Endothelial cell of umbilical vein (primary cell): ENCODE measurements around the gene TNFSF13. TPM values are rescaled to one million over a fixed set of nuclear protein-coding genes. Genes with fewer than 3 reads are reported as not detected.

ENCODE experiments used
- BruUV-seq: library from RNA; stranded (reverse); fragments of 400-500 nt; replicated peaks from 2 replicates; lab custom pipeline; 2021; lab: Mats Ljungman, UMichigan
- CTCF ChIA-PET: fragments of 300-600, 350-600 bp; sonication (Branson Sonifier 250); formaldehyde crosslinking; loops from one replicate; lab custom pipeline; 2021; ENCODE audit warnings: antibody characterized with exemption, inconsistent platforms; lab: Charles Lee
- POLR2A ChIA-PET: fragments of 300-600, 350-600 bp; sonication (Branson Sonifier 250); formaldehyde crosslinking; loops from one replicate; lab custom pipeline; 2021; ENCODE audit warnings: antibody characterized with exemption, inconsistent platforms; lab: Charles Lee
- DNase-seq: peaks from one replicate; pipeline ENCODE4 v3.0.0-alpha.2; 2011; ENCODE audit warnings: low read depth, low spot score
- FAIRE-seq: peaks from 2 replicates; lab custom pipeline; 2011; peaks lifted over from hg19 to GRCh38; lab: Jason Lieb, UNC
- H2AFZ ChIP-seq: 2 replicates; pipeline ENCODE4 v1.6.0; 2012; ENCODE audit warnings: low read depth, low read length, control low read depth, inconsistent platforms
- H3K27ac ChIP-seq: 2 replicates; pipeline ENCODE4 v1.5.1; 2011; ENCODE audit warnings: low read depth, mild to moderate bottlenecking, control low read depth, low read length, moderate library complexity; ENCODE audit not compliant: insufficient read depth
- H3K27me3 ChIP-seq, 2 experiments: 2 replicates each; pipeline versions ENCODE4 v1.6.0 to v1.6.1; 2011; ENCODE audit warnings: low read length in 2 of 2, mixed read lengths in 1 of 2; ENCODE audit not compliant: control insufficient read depth in 2 of 2, insufficient read depth in 2 of 2
- H3K36me3 ChIP-seq, 2 experiments: 2 replicates in 1 of 2; 3 replicates in 1 of 2; pipeline ENCODE4 v1.5.1; 2011; ENCODE audit warnings: low read length in 2 of 2, mild to moderate bottlenecking in 1 of 2, moderate library complexity in 1 of 2; ENCODE audit not compliant: control insufficient read depth in 2 of 2, insufficient read depth in 2 of 2; ENCODE audit errors: extremely low read depth in 1 of 2
- H3K4me1 ChIP-seq: 3 replicates; pipeline ENCODE4 v1.5.1; 2011; ENCODE audit warnings: mild to moderate bottlenecking, low read length; ENCODE audit not compliant: control insufficient read depth, insufficient read depth; ENCODE audit errors: extremely low read depth
- H3K4me2 ChIP-seq: 2 replicates; pipeline ENCODE4 v1.6.1; 2011; ENCODE audit warnings: low read length, control low read depth, mixed read lengths; ENCODE audit not compliant: insufficient read depth
- H3K4me3 ChIP-seq, 3 experiments: fragments of 200-600 bp in 1 of 3; sonication (generic), shearing (Covaris generic) in 1 of 3; replicated peaks in 1 of 3; 2 replicates each; pipeline ENCODE4 v1.5.1; 2011 to 2016; ENCODE audit warnings: control low read depth in 3 of 3, low read length in 3 of 3, mild to moderate bottlenecking in 2 of 3, inconsistent platforms in 1 of 3, low read depth in 1 of 3, moderate library complexity in 1 of 3; ENCODE audit not compliant: insufficient read depth in 1 of 3
- H3K79me2 ChIP-seq: 2 replicates; pipeline ENCODE4 v1.6.0; 2012; ENCODE audit warnings: low read length, inconsistent platforms; ENCODE audit not compliant: control insufficient read depth, insufficient read depth
- H3K9ac ChIP-seq: replicated peaks from 2 replicates; pipeline ENCODE3; 2011; ENCODE audit warnings: low read length, control low read depth; ENCODE audit not compliant: insufficient read depth; ENCODE audit errors: extremely low read depth
- H3K9me1 ChIP-seq: replicated peaks from 3 replicates; pipeline ENCODE4 v1.6.0; 2011; ENCODE audit warnings: mild to moderate bottlenecking, low read length; ENCODE audit not compliant: control insufficient read depth, insufficient read depth; ENCODE audit errors: extremely low read depth
- H3K9me3 ChIP-seq: replicated peaks from 2 replicates; pipeline ENCODE4 v1.5.1; 2012; ENCODE audit warnings: low read length, inconsistent platforms; ENCODE audit not compliant: control insufficient read depth, insufficient read depth
- H4K20me1 ChIP-seq: replicated peaks from 2 replicates; pipeline ENCODE3; 2011; ENCODE audit warnings: mild to moderate bottlenecking, low read length; ENCODE audit not compliant: control insufficient read depth, insufficient read depth; ENCODE audit errors: extremely low read depth
- CTCF ChIP-seq, 2 donors: IDR thresholded peaks; 1 replicate in 1 of 2; 2 replicates in 1 of 2; pipeline ENCODE4 v1.5.1; 2011; ENCODE audit warnings: low read length in 2 of 2, mild to moderate bottlenecking in 2 of 2, moderate library complexity in 2 of 2, control low read depth in 1 of 2, inconsistent platforms in 1 of 2, low read depth in 1 of 2; ENCODE audit not compliant: insufficient read depth in 1 of 2; ENCODE audit errors: extremely low read depth in 1 of 2
- EZH2 ChIP-seq: IDR thresholded peaks from 2 replicates; pipeline ENCODE4 v1.6.1; 2012; ENCODE audit warnings: borderline replicate concordance, low read depth, mild to moderate bottlenecking, moderate library complexity, low read length, inconsistent platforms; ENCODE audit not compliant: severe bottlenecking
- FOS ChIP-seq: IDR thresholded peaks from 2 replicates; pipeline ENCODE4 v1.6.1; 2011; ENCODE audit warnings: mild to moderate bottlenecking, low read length, moderate library complexity, borderline replicate concordance; ENCODE audit not compliant: insufficient read depth
- GATA2 ChIP-seq: IDR thresholded peaks from 2 replicates; pipeline ENCODE4 v1.7.0; 2011; ENCODE audit warnings: low read depth, mild to moderate bottlenecking, moderate library complexity, mixed read lengths, low read length; ENCODE audit not compliant: insufficient read length, insufficient read depth
- JUN ChIP-seq: IDR thresholded peaks from 2 replicates; pipeline ENCODE4 v1.6.1; 2011; ENCODE audit warnings: borderline replicate concordance, low read depth; ENCODE audit not compliant: insufficient read length, insufficient read depth
- MAX ChIP-seq: IDR thresholded peaks from 2 replicates; pipeline ENCODE4 v1.6.1; 2011; ENCODE audit not compliant: insufficient read depth, insufficient read length
- MYC ChIP-seq: IDR thresholded peaks from one replicate; pipeline ENCODE4 v1.6.1; 2011; ENCODE audit warnings: mild to moderate bottlenecking, low read depth, low read length
- POLR2A ChIP-seq: IDR thresholded peaks from 2 replicates; pipeline ENCODE4 v1.6.1; 2012; ENCODE audit warnings: low read depth, mild to moderate bottlenecking, control low read depth, low read length
- POLR2AphosphoS5 ChIP-seq: IDR thresholded peaks from 2 replicates; pipeline ENCODE4 v1.6.1; 2012; ENCODE audit warnings: low read depth, mild to moderate bottlenecking, control low read depth, low read length, moderate library complexity; ENCODE audit not compliant: insufficient read depth
- dilution Hi-C: fragments of 300-500 bp; cut with MboI; formaldehyde crosslinking; loops from one replicate; pipeline ENCODE4 v1.15.0; 2019; ENCODE audit warnings: low sequenced_read_pairs; ENCODE audit not compliant: extremely low pct_ligation_motif_present
- intact Hi-C: fragments of 100-400 bp; cut with micrococcal nuclease; formaldehyde crosslinking; loops from one replicate; pipeline ENCODE4 v1.10.0; 2022
- polyA plus RNA-seq, 4 experiments: library from polyadenylated mRNA; depleted of rRNA in 3 of 4; stranded (reverse) in 3 of 4; unstranded in 1 of 4; fragments of >200 nt; gene quantifications; 2 replicates each; pipeline versions ENCODE4 v1.2.1 to v1.2.3, GENCODE V29; 2011 to 2012; ENCODE audit warnings: missing spikeins in 1 of 4
- total RNA-seq: library from RNA; stranded (reverse); gene quantifications from 2 replicates; pipeline ENCODE4 v1.2.3, GENCODE V29; 2021

TNFSF13 gene
- total and polyA plus RNA-seq, 2 donors (not counting 3 experiments of a cell fraction or from before 2014, with no cell fraction given) = 3.6 to 5.4 TPM

GRCh38 chr17:7544911-7545310 is 13.6 kb upstream of the TNFSF13 start:
- Histone ChIP-seq H3K27ac (no peak overlapping the region), H3K79me2 (no peaks in the 10 kb centered on the region), H3K36me3 (no peaks in the 10 kb centered on the region), H3K4me1 (peaks cover 10% of the 10 kb centered on the region), H4K20me1 (no peaks in the 10 kb centered on the region), H2AFZ (no peak overlapping the region), H3K27me3 (peaks cover 0 to 9% of the 10 kb centered on the region in 2 experiments), H3K4me2 (no peak overlapping the region), H3K9me3 (no peaks in the 10 kb centered on the region), H3K9me1 (no peaks in the 10 kb centered on the region), H3K9ac (no peak overlapping the region), H3K4me3 (no peak overlapping the region)
- intact Hi-C loops = no loop called here
- TF ChIP-seq POLR2AphosphoS5 (no peak), JUN (no peak)
- FAIRE-seq (peak; percentile 26), DNase-seq (no peak)
- ChIA-PET CTCF (interaction anchor here (2.8 kb wide), 1 partner anchor 16 kb away, joined by 7 read pairs; the partner anchor contains the start of gene SENP3), POLR2A (no interaction called here)
- BruUV-seq = no TSS peak
- dilution Hi-C loops = no loop called here

GRCh38 chr17:7548585-7549400 is 9.8 kb upstream of the TNFSF13 start, which contains the start of gene TNFSF12:
Gene TNFSF12, plus strand, starts transcription at chr17:7549058. Its CDS starts 96 bp downstream, at chr17:7549154.
- H3K9me1 ChIP-seq = no peaks in the 10 kb centered on the region
- CTCF ChIA-PET = interaction anchor here (0.8 to 5.1 kb wide), 5 partner anchors 9 to 34 kb away, joined by 3 to 32 read pairs (median 4); partner anchors contain the start of gene TNFSF13
- TF ChIP-seq MYC (no peak), CTCF (IDR thresholded peaks at IDR 0.05; ENCODE audit: extremely low read depth in 1 of 2, insufficient read depth in 1 of 2, low read depth in 1 of 2, low read length in 2 of 2) (peak in 1 of 2 donors; percentile 31), POLR2A (peak; percentile 72), EZH2 (no peak), FOS (no peak), GATA2 (no peak), MAX (no peak), POLR2AphosphoS5 (peak; percentile 32), JUN (no peak)
- H3K9me3 ChIP-seq = no peaks in the 10 kb centered on the region
- H4K20me1 ChIP-seq = no peaks in the 10 kb centered on the region
- H3K79me2 ChIP-seq = no peaks in the 10 kb centered on the region
- no peak within 1 kb of the TSS for H3K27ac ChIP-seq
- BruUV-seq = no TSS peak
- peak within 1 kb of the TSS; percentile 68 for H2AFZ ChIP-seq
- peak within 1 kb of the TSS; percentile 49 for H3K9ac ChIP-seq
- H3K27me3 ChIP-seq = no peaks in the 10 kb centered on the region
- peaks cover 10% of the 10 kb centered on the region for H3K4me1 ChIP-seq
- POLR2A ChIA-PET = no interaction called here
- DNase-seq = peak; percentile 40
- H3K4me3 ChIP-seq = peak within 1 kb of the TSS; percentile 24 to 60 (median 40)
- peak; percentile 67 for FAIRE-seq
- dilution Hi-C loops = no loop called here
- intact Hi-C loops = no loop called here
- peak within 1 kb of the TSS; percentile 87 for H3K4me2 ChIP-seq
- H3K36me3 ChIP-seq = no peaks in the 10 kb centered on the region
